ENCODE data around the gene RNFT2. TPM values are rescaled to one million over a fixed set of nuclear protein-coding genes. Genes with fewer than 3 reads are reported as not detected.

The RNFT2 gene
- total RNA-seq, 4 donors from 2014 or later = 0.55 TPM; not detected in 3

DNA sequence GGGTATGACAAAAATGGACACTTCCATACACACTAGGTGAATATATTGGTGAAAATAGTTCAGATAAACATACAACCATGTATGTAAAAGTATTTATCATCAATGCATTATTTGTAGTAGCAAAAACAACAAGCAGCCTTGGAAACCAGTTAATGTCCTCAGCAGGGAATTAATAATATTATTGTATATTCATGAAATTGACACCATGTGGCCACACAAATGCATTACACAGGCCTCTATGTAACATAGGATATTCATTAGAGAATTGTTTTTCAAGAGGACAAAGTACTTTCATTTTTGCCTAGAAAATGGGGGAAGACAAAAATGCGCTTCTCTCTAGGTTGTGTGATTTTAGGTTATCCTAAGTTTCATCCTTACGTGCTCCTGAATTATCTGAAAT, 24.6 kb upstream of the RNFT2 start:
- ATAC-seq = no peak
- H3K4me1 ChIP-seq = peaks cover 40 to 46% of the 10 kb centered on the region in 2 donors
- H3K36me3 ChIP-seq = no peaks in the 10 kb centered on the region
- no peak overlapping the region for H3K27ac ChIP-seq
- no peak for TF ChIP-seq POLR2A (IDR thresholded peaks at IDR 0.05)
- TF ChIP-seq, protein P1, sequence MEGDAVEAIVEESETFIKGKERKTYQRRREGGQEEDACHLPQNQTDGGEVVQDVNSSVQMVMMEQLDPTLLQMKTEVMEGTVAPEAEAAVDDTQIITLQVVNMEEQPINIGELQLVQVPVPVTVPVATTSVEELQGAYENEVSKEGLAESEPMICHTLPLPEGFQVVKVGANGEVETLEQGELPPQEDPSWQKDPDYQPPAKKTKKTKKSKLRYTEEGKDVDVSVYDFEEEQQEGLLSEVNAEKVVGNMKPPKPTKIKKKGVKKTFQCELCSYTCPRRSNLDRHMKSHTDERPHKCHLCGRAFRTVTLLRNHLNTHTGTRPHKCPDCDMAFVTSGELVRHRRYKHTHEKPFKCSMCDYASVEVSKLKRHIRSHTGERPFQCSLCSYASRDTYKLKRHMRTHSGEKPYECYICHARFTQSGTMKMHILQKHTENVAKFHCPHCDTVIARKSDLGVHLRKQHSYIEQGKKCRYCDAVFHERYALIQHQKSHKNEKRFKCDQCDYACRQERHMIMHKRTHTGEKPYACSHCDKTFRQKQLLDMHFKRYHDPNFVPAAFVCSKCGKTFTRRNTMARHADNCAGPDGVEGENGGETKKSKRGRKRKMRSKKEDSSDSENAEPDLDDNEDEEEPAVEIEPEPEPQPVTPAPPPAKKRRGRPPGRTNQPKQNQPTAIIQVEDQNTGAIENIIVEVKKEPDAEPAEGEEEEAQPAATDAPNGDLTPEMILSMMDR (IDR thresholded peaks at IDR 0.05 in 4 of 5, conservative IDR thresholded peaks at IDR 0.05 in 1 of 5) = no peak
- no peaks in the 10 kb centered on the region for H3K27me3 ChIP-seq
- intact Hi-C loops (cut with DNase I; ENCODE audit: low total_unique reads) (no loop called here), in situ Hi-C loops (cut with MboI; ENCODE audit: low sequenced_read_pairs in 4 of 4) (loop anchor here in 3 of 4 donors (25.0 kb wide), 3 partner anchors 249 to 726 kb away; no protein-coding TSS in a partner anchor)
- H3K4me3 ChIP-seq = no peak overlapping the region
- DNase-seq = no peak
- H3K9me3 ChIP-seq = no peaks in the 10 kb centered on the region

DNA sequence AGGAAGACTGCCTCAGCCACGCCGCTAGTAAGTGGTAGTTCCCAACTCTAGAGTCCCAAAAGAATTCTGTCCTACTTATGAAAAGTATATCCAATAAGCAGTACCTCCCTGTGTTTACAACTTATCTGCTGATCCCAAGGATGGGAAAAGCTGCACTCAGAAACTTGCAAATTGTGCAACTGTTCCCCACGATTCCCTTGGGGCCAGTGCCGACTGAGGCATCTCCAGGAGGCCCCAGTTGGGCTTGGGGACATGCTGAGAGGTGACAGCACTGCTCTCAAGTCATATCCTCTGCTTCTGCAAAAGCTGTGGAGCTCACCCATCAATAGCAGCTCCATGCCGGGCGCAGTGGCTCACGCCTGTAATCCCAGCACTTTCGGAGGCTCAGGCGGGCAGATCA, 23.9 kb upstream of the RNFT2 start:
- Histone ChIP-seq H3K27ac (no peak overlapping the region), H3K4me1 (peaks cover 40 to 46% of the 10 kb centered on the region in 2 donors), H3K27me3 (no peaks in the 10 kb centered on the region), H3K4me3 (no peak overlapping the region), H3K36me3 (no peaks in the 10 kb centered on the region), H3K9me3 (no peaks in the 10 kb centered on the region)
- in situ Hi-C loops (cut with MboI; ENCODE audit: low sequenced_read_pairs in 4 of 4) (loop anchor here in 3 of 4 donors (25.0 kb wide), 3 partner anchors 248 to 727 kb away; no protein-coding TSS in a partner anchor), intact Hi-C loops (cut with DNase I; ENCODE audit: low total_unique reads) (no loop called here)
- TF ChIP-seq, protein P1 (IDR thresholded peaks at IDR 0.05 in 4 of 5, conservative IDR thresholded peaks at IDR 0.05 in 1 of 5) = no peak
- no peak for TF ChIP-seq POLR2A (IDR thresholded peaks at IDR 0.05)
- DNase-seq = peak in 1 of 2 donors; percentile 43
- no peak for ATAC-seq

DNA sequence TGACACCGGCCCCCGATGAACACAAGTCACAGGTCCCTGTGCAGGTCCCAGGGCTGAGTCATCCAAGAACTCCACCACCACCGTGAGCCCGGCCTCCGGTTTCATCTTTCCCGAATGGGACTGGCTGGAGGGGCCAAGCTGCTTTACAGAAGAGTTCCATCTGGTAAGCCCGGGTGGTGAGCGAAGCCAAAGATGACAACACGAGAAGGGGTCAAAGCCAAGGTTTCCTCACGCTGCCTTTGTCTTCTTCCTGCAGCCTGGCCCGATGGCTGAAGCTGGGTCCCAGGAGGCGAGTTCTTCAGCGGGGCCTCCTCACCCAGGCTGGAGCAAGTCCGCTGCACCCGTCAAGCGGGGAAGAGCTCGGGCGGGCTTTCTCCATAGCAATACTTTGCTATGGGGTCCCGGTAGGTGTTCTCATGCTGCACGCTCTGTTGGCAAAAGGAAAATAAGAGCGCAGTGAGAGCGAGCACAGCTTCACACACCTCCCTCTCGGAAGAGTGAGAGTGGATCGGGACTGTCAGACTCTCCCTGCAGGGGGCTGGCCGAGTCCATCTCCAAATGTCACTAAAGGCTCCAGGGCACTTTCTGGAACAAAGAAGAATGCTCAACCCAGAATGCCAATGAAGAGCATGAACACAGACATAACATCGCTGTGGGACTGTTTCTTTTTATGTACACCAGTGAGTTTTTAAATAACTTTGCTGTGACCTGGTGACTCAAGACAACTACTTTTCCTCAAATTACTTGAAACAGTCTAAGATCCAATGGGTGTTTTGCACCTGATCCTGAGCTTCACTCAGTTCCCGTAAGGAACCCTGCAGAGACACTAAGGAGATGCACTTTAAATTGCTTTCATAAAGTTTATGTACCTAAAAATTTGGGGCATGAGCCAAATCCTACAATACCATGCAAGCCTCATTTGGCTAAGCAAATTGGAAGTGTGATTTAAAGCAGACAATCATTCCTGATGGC, 20.4 kb upstream of the RNFT2 start:
- DNase-seq (peak; percentile 87 to 94), ATAC-seq (peak; percentile 96 to 98)
- in situ Hi-C loops (cut with MboI; ENCODE audit: low sequenced_read_pairs in 4 of 4) (loop anchor here in 3 of 4 donors (25.0 kb wide), 3 partner anchors 245 to 730 kb away; no protein-coding TSS in a partner anchor), intact Hi-C loops (cut with DNase I; ENCODE audit: low total_unique reads) (loop anchor here (1.0 to 5.0 kb wide), 3 partner anchors 21 to 240 kb away; partner anchors contain the start of genes RNFT2 and SPRING1)
- peak overlapping the region; percentile 75 to 82 (median 80) for H3K27ac ChIP-seq
- H3K9me3 ChIP-seq = no peaks in the 10 kb centered on the region
- H3K36me3 ChIP-seq = peaks cover 0 to 4% of the 10 kb centered on the region in 2 donors
- no peaks in the 10 kb centered on the region for H3K27me3 ChIP-seq
- peak overlapping the region; percentile 34 to 55 (median 36) for H3K4me3 ChIP-seq
- TF ChIP-seq, protein P1 (IDR thresholded peaks at IDR 0.05 in 4 of 5, conservative IDR thresholded peaks at IDR 0.05 in 1 of 5) = no peak
- TF ChIP-seq POLR2A (IDR thresholded peaks at IDR 0.05) = peak in 1 of 2 donors; percentile 49
- peaks cover 41 to 42% of the 10 kb centered on the region in 2 donors for H3K4me1 ChIP-seq

DNA sequence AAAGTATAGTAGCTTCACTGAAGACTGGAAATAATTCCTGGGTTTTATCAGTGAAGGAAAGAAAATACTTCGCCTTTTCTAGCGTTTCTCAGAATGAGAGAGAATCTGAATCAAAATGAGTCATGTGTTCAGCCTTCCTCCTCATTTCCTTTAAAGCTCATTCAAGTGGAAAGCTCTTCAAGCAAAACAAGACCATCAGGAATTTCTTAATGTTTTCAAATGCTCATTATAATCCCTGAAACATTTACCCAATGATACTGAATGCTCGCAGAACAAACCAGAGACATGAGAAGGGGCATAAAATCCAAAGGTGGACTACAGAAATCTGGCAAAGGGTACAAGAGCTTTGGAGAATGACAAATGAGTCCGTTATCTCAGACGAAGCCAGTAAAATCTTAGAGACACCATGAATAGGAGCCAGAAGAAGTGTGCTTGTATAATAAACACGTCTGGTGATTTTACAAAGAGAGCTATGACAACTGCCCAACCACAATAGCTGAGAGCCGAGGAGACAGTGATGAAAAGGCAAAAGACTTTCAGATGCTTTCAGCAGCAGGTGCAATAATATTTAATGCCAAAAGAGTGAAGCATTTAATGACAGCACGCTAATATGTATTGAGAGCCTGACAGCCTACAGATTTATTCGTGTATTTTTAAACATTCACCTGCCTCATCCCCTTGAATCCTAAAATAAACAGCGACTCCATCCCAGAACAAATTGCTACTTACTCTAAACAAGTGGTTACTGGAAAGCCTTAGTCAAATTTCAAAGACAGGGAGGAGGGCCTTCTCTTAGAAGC, 19.3 kb upstream of the RNFT2 start:
- peak in 1 of 2 donors; percentile 52 for ATAC-seq
- H3K9me3 ChIP-seq = no peaks in the 10 kb centered on the region
- intact Hi-C loops (cut with DNase I; ENCODE audit: low total_unique reads) (loop anchor here (5.0 kb wide), 1 partner anchor 238 kb away; no protein-coding TSS in a partner anchor), in situ Hi-C loops (cut with MboI; ENCODE audit: low sequenced_read_pairs in 4 of 4) (loop anchor here in 3 of 4 donors (25.0 kb wide), 3 partner anchors 243 to 732 kb away; no protein-coding TSS in a partner anchor)
- peaks cover 41 to 42% of the 10 kb centered on the region in 2 donors for H3K4me1 ChIP-seq
- H3K36me3 ChIP-seq = peaks cover 0 to 6% of the 10 kb centered on the region in 2 donors
- DNase-seq = no peak
- H3K27me3 ChIP-seq = no peaks in the 10 kb centered on the region
- peak overlapping the region; percentile 75 to 82 (median 80) for H3K27ac ChIP-seq
- peak in 1 of 2 donors; percentile 8 for TF ChIP-seq POLR2A (IDR thresholded peaks at IDR 0.05)
- TF ChIP-seq, protein P1 (IDR thresholded peaks at IDR 0.05 in 4 of 5, conservative IDR thresholded peaks at IDR 0.05 in 1 of 5) = no peak
- no peak overlapping the region for H3K4me3 ChIP-seq
